Endothelial cell of umbilical vein (primary cell): ENCODE measurements around the gene SLC25A1.

Experiments used
- CTCF ChIP-seq, 2 donors: IDR thresholded peaks; 1 replicate in 1 of 2; 2 replicates in 1 of 2; pipeline ENCODE4 v1.5.1; 2011; ENCODE audit warnings: low read length in 2 of 2, mild to moderate bottlenecking in 2 of 2, moderate library complexity in 2 of 2, control low read depth in 1 of 2, inconsistent platforms in 1 of 2, low read depth in 1 of 2; ENCODE audit not compliant: insufficient read depth in 1 of 2; ENCODE audit errors: extremely low read depth in 1 of 2
- POLR2A ChIP-seq: IDR thresholded peaks from 2 replicates; pipeline ENCODE4 v1.6.1; 2012; ENCODE audit warnings: low read depth, mild to moderate bottlenecking, control low read depth, low read length

- TF ChIP-seq POLR2A (no peak), CTCF (IDR thresholded peaks at IDR 0.05; ENCODE audit: extremely low read depth in 1 of 2, insufficient read depth in 1 of 2, low read depth in 1 of 2, low read length in 2 of 2) (no peak)
Observed at GRCh38 chr22:19216579-19216978, 38.0 kb upstream of the SLC25A1 start.
